ENCODE data around the gene RRAGB.
"Not testable (repeated sequence)": the region's sequence is repeated elsewhere in the genome, so short reads cannot be mapped to it uniquely, and the experiment has no call there.

RRAGB gene

DNA sequence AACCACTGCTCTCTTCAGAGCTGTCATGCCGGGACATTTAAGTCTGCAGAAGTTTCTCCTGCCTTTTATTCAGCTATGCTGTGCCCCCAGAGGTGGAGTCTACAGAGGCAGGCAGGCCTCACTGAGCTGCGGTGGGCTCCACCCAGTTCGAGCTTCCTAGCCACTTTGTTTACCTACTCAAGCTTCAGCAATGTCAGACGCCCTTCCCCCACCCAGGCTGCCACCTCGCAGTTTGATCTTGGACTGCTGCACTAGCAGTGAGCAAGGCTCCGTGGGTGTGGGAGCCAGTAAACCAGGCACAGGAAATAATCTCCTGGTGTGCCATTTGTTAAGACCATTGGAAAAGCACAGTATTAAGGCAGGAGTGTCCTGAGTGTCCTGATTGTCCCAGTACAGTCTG lies 56.9 kb downstream of the RRAGB start:
- DNase-seq: not testable (repeated sequence)

DNA sequence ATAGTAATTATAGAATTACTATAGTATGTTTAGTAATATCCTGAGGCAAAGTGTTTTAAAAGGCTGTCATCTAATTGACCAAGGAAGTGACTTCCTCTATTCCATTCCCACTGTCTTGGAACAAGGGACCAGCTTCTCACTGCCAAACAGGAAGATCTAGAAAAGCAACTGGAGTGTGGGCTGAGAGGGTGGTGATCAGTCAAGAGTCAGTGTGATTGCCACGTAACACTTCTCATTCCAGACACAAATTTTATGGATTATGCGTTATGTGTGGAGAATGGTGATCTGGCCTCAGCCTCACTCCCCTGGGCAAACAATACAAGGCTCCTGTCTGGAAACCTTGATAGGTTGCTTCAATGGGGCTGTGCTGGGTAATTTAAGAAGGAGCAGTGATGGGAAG lies 60.0 kb downstream of the RRAGB start:
- no peak for DNase-seq

DNA sequence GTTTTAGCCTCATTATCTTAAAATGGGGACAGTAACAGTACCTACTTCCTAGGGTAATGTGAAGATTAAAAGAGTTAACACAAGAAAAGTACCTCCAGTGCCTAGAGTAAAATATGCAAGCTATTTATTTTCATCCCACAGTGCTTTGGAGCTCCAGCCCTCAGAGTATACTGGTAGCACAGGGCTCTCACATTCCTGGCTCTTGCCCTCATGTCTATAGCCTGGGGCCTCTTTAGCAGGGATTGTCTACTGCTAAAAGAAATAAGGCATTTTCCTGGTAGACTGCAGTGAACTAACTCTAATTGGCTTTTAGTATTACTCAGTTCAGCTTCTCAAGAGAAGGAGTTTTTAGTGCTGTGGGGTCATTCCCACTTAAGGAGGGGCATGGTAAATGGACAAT lies 60.8 kb downstream of the RRAGB start:
- no peak for DNase-seq

DNA sequence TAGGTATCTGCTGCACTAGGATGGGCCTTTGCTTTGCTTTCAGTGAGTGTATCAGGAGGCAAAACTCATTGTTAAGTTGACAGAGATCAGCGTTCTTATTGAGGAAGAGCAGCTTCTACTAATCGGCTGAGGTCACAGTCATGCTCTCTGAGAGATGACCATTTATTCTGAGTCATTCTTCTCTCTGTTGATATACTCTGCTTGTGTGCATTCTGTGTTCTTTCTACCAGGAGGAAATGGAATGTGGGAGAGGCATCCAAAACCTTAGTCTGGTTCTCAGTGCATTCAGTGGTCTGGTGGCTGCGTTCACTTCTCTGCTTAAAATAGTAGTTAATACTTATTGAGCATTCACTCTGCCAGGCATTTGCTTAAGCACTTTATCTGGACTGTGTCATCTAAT lies 66.2 kb downstream of the RRAGB start:
- DNase-seq: no peak

DNA sequence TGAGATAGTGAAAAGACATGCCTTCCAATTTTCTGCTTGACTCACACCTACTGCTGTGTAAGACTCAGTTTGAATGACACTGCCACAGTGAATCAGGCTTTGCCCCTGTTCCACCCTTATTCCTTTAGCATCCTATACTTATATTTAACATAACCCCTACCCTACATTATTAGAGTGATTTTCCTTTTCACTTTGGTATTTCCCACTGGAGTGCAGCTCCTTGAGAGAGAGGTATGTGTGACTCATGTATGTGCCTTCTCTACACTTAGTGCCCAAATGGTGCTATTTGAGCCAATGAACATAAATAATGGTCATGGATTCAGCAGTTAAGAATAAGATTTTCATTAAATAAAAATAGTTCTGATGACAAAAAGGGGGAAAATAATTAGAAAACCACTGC lies 69.5 kb downstream of the RRAGB start:
- DNase-seq: no peak

DNA sequence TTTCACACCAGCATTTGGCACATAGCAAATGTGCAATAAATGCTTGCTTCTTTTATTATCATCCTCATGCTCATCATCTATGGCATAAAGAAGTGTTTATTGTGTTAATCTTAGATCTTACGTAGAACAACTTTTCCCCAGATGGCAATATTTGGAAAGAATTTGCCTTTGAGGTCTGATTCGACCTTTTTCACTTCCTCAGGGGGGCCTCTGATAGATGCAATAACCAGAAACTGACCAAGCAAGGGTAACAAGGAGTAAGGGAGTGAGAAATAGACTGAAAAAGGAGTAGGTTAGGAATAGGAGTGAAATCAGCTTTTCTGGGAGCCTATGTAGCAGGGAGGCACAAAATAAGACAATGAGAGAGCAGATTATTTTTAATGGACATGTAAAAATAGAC lies 70.2 kb downstream of the RRAGB start:
- no peak for DNase-seq

DNA sequence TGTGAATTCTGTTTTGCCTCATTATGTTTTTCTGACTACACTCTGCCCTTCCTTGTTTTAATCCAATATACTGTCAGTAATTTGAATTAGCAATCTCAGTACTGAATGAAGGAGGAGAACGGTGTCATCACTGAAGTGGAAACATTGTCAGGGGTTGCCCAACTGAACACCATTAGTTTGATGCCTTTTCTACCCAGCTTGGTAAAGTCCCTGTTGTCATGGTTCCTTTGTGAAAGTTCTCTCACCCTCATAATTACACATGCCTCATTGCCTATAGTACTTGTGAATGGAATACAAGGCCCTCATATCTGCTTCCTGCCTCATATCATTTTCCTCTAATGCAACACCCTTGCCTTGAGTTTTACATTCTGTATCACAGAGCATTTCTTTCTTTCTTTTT lies 76.9 kb downstream of the RRAGB start:
- no peak for DNase-seq

DNA sequence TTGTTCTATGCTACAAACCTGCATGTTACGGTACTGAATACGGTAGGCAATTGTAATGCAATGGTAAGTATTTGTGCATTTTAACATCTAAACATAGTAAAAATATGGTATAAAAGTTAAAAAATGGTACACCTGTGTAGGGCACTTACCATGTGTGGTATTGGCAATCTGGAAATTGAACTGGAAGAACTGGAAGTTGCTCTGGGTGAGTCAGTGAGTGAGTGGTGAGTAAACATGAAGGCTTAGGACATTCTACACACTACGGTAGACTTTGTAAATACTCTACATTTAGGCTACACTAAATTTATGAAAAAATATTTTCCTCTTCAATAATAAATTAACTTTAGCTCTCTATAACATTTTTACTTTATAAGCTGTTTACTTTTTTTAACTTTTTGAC lies 78.9 kb downstream of the RRAGB start:
- DNase-seq: no peak

DNA sequence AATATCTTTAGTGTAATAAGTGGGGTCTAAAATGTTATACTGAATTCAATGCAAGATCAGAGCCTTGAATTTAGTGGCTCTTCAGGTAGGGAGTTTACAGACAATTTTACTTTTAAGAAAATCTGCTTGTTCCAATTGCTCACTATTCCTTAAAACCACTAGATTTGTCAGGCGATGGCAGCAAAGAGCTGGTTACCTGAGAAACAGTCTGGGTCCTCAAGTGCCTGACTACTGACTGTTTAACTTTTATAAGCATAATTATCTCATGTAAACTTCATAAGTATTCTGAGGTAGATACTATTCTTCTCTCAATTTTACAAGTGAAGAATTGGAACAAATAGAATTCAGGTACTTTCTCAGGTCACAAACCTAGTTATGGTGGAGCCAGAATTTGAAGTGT lies 84.3 kb downstream of the RRAGB start:
- no peak for DNase-seq
